HEK293 (cell line): ENCODE measurements around the gene KAT2B.

Source experiments
- KLF10 ChIP-seq: fragments of 450-650 bp; IDR thresholded peaks from 2 replicates; pipeline ENCODE4 v1.5.1; 2018; ENCODE audit warnings: missing biosample characterization, mild to moderate bottlenecking, missing genetic modification characterization
- PRDM4 ChIP-seq: fragments of 450-650 bp; formaldehyde crosslinking; IDR thresholded peaks from 2 replicates; pipeline ENCODE4 v1.5.1; 2017; ENCODE audit warnings: missing biosample characterization, missing genetic modification characterization
- REST ChIP-seq: fragments of 450-650 bp; formaldehyde crosslinking; IDR thresholded peaks from 2 replicates; pipeline ENCODE4 v1.5.1; 2016; ENCODE audit warnings: missing biosample characterization, missing genetic modification characterization
- SP3 ChIP-seq: fragments of 450-650 bp; formaldehyde crosslinking; IDR thresholded peaks from 2 replicates; pipeline ENCODE4 v1.5.1; 2016; ENCODE audit warnings: missing biosample characterization, missing genetic modification characterization
- ZBTB20 ChIP-seq: fragments of 450-650 bp; formaldehyde crosslinking; IDR thresholded peaks from 2 replicates; pipeline ENCODE4 v1.5.1; 2016; ENCODE audit warnings: missing biosample characterization, missing genetic modification characterization
- ZFP37 ChIP-seq: fragments of 450-650 bp; formaldehyde crosslinking; IDR thresholded peaks from 2 replicates; pipeline ENCODE4 v1.5.1; 2016; ENCODE audit warnings: missing biosample characterization, missing genetic modification characterization
- ZFP41 ChIP-seq: fragments of 450-650 bp; formaldehyde crosslinking; IDR thresholded peaks from 2 replicates; pipeline ENCODE4 v1.5.1; 2016; ENCODE audit warnings: missing biosample characterization, missing genetic modification characterization, borderline replicate concordance
- ZIC2 ChIP-seq: fragments of 450-650 bp; formaldehyde crosslinking; IDR thresholded peaks from 2 replicates; pipeline ENCODE4 v1.5.1; 2016; ENCODE audit warnings: missing biosample characterization, missing genetic modification characterization
- ZNF132 ChIP-seq: fragments of 450-650 bp; formaldehyde crosslinking; IDR thresholded peaks from 2 replicates; pipeline ENCODE4 v1.5.1; 2017; ENCODE audit warnings: missing biosample characterization, missing genetic modification characterization, borderline replicate concordance
- ZNF24 ChIP-seq: fragments of 450-650 bp; formaldehyde crosslinking; IDR thresholded peaks from 2 replicates; pipeline ENCODE4 v1.5.1; 2016; ENCODE audit warnings: missing biosample characterization, missing genetic modification characterization
- ZNF26 ChIP-seq: fragments of 450-650 bp; formaldehyde crosslinking; IDR thresholded peaks from 2 replicates; pipeline ENCODE4 v1.5.1; 2016; ENCODE audit warnings: missing biosample characterization, missing genetic modification characterization
- ZNF280D ChIP-seq: fragments of 450-650 bp; formaldehyde crosslinking; IDR thresholded peaks from 2 replicates; pipeline ENCODE4 v1.5.1; 2016; ENCODE audit warnings: missing biosample characterization, missing genetic modification characterization
- ZNF398 ChIP-seq: fragments of 450-650 bp; formaldehyde crosslinking; IDR thresholded peaks from 2 replicates; pipeline ENCODE4 v1.5.1; 2017; ENCODE audit warnings: missing biosample characterization, missing genetic modification characterization
- ZNF423 ChIP-seq: fragments of 450-650 bp; formaldehyde crosslinking; IDR thresholded peaks from 2 replicates; pipeline ENCODE4 v1.5.1; 2016; ENCODE audit warnings: missing biosample characterization, missing genetic modification characterization
- ZNF555 ChIP-seq: fragments of 450-650 bp; formaldehyde crosslinking; conservative IDR thresholded peaks from 2 replicates; pipeline ENCODE4 v1.5.1; 2017; ENCODE audit warnings: missing biosample characterization, mild to moderate bottlenecking, missing genetic modification characterization, inconsistent platforms
- ZNF600 ChIP-seq: fragments of 450-650 bp; formaldehyde crosslinking; IDR thresholded peaks from 2 replicates; pipeline ENCODE4 v1.5.1; 2016; ENCODE audit warnings: missing biosample characterization, missing genetic modification characterization
- ZNF639 ChIP-seq: fragments of 450-650 bp; formaldehyde crosslinking; IDR thresholded peaks from 2 replicates; pipeline ENCODE4 v1.5.1; 2016; ENCODE audit warnings: missing biosample characterization, missing genetic modification characterization
- ZNF645 ChIP-seq: fragments of 450-650 bp; formaldehyde crosslinking; IDR thresholded peaks from 2 replicates; pipeline ENCODE4; 2016; ENCODE audit warnings: missing biosample characterization, missing genetic modification characterization
- ZNF658 ChIP-seq: fragments of 450-650 bp; formaldehyde crosslinking; IDR thresholded peaks from 2 replicates; pipeline ENCODE4; 2016; ENCODE audit warnings: missing biosample characterization, missing genetic modification characterization
- ZNF707 ChIP-seq: fragments of 450-650 bp; formaldehyde crosslinking; IDR thresholded peaks from 2 replicates; pipeline ENCODE4 v1.5.1; 2016; ENCODE audit warnings: missing biosample characterization, missing genetic modification characterization
- ZNF768 ChIP-seq: fragments of 450-650 bp; formaldehyde crosslinking; IDR thresholded peaks from 2 replicates; pipeline ENCODE4 v1.5.1; 2018; ENCODE audit warnings: missing biosample characterization, mild to moderate bottlenecking, missing genetic modification characterization
- ZNF830 ChIP-seq: fragments of 450-650 bp; IDR thresholded peaks from 2 replicates; pipeline ENCODE4 v1.5.0; 2018; ENCODE audit warnings: missing biosample characterization, missing genetic modification characterization, low read depth, mild to moderate bottlenecking, moderate library complexity
- ZSCAN23 ChIP-seq: fragments of 450-650 bp; formaldehyde crosslinking; IDR thresholded peaks from 2 replicates; pipeline ENCODE4 v1.5.1; 2016; ENCODE audit warnings: missing biosample characterization, missing genetic modification characterization

Gene KAT2B

GRCh38 chr3:20066850-20067617 lies 26.8 kb downstream of the KAT2B start (continued):
- TF ChIP-seq ZNF645 (tag by site-specific recombination) (no peak), ZNF132 (no peak), ZNF24 (tag by site-specific recombination) (0 out of 2 replicates have a peak, but pooled peaks have one; percentile 39), ZNF639 (tag by site-specific recombination) (0 out of 2 replicates have a peak, but pooled peaks have one; percentile 54), ZNF555 (tag by site-specific recombination) (no peak), ZNF707 (tag by site-specific recombination) (no peak), ZNF600 (tag by site-specific recombination) (no peak), ZSCAN23 (tag by site-specific recombination) (no peak), ZNF658 (tag by site-specific recombination) (no peak), ZNF398 (tag by site-specific recombination) (0 out of 2 replicates have a peak, but pooled peaks have one; percentile 22), ZNF830 (no peak), ZIC2 (peak; percentile 55), ZBTB20 (tag by site-specific recombination) (peak; percentile 33; the same call in 1 of the 2 replicates), SP3 (tag by site-specific recombination) (no peak), KLF10 (peak; percentile 63; the same call in 1 of the 2 replicates), ZNF280D (tag by site-specific recombination) (no peak), ZNF768 (tag by site-specific recombination) (no peak), ZNF26 (tag by site-specific recombination) (no peak), ZFP37 (tag by site-specific recombination) (no peak), ZFP41 (tag by site-specific recombination) (no peak), ZNF423 (no peak), REST (peak; percentile 25; the same call in 1 of the 2 replicates), PRDM4 (tag by site-specific recombination) (peak; percentile 67)
